ENCODE data around the gene XPO4. TPM values are rescaled to one million over a fixed set of nuclear protein-coding genes. Genes with fewer than 3 reads are reported as not detected.
"Not testable (repeated sequence)": the region's sequence is repeated elsewhere in the genome, so short reads cannot be mapped to it uniquely, and the experiment has no call there.

Gene XPO4
- total RNA-seq, 1 experiment from 2014 or later: 25.2 TPM

- no peak for DNase-seq (ENCODE audit: extremely low read depth, low read depth)
Measured at GRCh38 chr13:20789665-20790064, 112.9 kb downstream of the XPO4 start.

GRCh38 chr13:20788312-20788711 lies 114.2 kb downstream of the XPO4 start:
- no peak for DNase-seq (ENCODE audit: extremely low read depth, low read depth)

DNA sequence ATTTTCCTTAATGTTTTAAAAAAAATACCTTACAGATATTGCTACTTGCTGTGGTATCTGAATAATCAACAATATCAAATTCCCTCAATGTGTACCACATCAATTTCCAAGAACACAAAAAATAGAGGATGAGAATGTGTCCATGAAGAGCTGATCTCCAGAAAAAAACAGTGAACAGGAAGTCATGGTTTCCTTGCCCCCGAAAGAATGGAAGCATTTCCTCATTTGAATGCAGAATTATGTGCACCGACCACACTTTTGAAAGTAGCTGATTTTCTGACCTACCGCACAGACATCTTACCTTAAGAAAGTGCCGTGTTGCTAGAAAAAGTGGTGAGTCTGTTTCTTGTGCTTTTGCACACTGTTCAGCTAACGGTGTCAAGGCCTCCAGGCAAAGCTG lies 115.4 kb downstream of the XPO4 start:
- DNase-seq (ENCODE audit: extremely low read depth, low read depth): no peak

DNA sequence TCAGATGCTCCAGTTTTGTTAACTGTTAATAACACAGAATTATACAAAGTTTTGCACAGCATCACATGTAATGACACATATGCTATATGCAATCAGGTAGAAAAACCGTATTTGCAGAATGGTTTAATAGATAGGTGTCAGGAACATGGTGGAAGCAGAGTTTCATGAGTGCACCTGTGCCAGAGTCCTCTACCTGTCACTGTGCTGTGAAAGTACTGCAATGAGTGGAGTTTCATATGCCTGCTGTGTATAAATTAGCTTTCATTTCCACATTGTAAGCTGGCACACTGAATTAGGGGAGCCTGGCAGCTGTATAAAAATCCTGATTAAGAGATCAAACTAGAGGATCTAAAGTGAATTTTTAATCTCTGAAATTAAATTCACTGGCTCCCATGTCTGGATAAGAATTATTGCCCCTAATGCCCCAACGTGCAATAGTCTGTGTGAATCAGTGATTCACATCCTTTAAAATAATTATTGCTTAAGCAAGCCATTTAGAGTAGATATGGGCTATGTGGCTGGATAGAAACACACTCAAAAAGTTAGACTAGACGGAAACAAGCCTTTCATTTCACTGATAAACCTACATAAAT lies 120.3 kb downstream of the XPO4 start:
- no peak for DNase-seq (ENCODE audit: extremely low read depth, low read depth)

DNA sequence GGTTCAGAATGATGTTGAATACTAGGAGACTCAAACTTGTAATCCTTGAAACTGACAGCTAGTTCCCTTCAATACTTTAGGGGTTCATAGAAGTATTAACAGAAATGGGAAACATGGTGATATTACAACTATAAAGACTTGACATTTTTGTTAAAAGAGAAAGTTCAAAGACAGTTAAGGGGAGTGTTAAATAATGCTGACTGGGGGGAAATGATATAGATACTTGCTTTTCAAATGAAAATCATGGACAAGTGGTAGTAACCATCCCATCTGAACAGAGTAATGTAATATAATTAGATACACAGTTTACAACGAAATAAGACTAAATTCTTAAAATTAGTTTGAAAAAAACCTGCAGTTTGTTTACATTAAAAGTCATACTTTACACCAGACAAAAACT lies 122.2 kb downstream of the XPO4 start:
- no peak for DNase-seq (ENCODE audit: extremely low read depth, low read depth)

GRCh38 chr13:20779405-20779804 lies 123.1 kb downstream of the XPO4 start:
- no peak for DNase-seq (ENCODE audit: extremely low read depth, low read depth)

DNA sequence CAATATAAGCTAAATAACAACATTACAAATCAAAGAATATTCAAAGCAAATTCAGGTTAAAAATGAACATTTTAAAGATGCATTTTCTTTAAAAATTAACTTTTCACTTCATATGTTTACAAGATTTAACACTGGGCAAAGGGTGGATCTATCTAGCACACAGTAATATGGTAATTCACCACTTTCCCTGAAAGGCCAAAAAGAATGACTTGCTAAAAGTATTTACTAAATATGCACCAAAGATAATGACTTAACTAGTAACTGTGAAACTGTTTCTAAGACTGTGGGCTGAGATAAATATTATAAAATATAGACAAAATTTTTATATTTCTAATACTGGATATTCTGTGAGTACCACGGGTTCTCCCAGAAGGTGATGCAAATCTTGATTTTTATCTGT lies 124.2 kb downstream of the XPO4 start:
- no peak for DNase-seq (ENCODE audit: extremely low read depth, low read depth)

DNA sequence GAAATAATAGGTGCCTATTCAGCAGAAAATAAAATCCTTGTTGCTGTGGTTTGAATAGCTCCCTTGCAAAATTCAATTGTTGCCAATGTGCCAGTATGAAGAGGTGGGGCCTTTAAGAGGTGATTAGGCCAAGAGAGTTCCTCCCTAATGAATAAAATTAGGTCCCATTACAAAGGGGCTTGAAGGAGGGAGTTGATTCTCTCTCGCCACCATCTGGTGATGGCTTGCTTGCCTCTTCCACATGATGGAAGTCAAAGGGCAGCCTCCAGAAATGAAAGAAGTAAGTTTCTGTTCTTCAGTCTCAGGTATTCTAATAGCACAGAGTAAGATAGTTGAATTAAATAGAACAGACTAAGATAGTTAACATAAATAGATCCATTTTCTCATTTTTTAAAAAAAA lies 125.8 kb downstream of the XPO4 start:
- DNase-seq (ENCODE audit: extremely low read depth, low read depth): no peak

DNA sequence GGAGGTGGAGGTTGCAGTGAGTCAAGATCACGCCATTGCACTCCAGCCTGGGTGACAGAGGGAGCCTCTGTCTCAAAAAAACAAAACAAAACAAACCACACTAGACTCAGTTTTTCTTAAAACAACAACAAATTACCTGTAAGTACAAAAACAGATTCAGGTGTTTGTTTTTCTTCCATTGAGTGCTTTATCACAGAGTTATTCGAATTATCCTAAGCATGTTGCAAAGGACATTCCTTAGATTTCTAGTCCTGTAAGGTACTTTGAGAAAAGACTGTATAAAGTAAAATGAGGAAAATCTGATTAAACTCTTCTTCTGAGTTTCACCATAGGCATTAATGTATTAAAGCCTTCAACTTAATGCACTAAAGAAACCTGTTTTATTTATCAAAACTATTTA lies 126.6 kb downstream of the XPO4 start:
- no peak for DNase-seq (ENCODE audit: extremely low read depth, low read depth)

DNA sequence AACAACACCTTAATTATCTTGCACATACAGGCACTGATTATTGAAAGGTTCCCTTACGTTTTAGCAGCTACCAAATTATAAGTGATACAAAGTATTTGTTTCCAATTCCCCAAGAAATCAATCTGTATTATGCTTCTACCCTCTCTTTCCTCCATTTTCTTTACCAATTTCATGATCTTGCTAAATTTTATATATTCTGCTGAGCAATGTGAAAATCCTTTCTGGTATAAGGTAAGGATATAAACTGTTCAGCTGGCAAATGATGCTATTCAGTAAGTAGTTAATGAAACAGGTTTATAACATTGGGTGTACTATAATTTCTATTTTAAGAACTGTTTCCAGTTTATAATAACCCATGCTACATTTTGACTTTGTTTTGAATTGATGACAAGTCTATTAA lies 127.8 kb downstream of the XPO4 start:
- DNase-seq (ENCODE audit: extremely low read depth, low read depth): no peak

- DNase-seq (ENCODE audit: extremely low read depth, low read depth): peak; percentile 87
Measured at GRCh38 chr13:20773194-20774080, 129.1 kb downstream of the XPO4 start, which contains the start of gene EEF1AKMT1. Gene EEF1AKMT1, minus strand, starts transcription at chr13:20773961. Its CDS starts 16,363 bp downstream, at chr13:20757598.

- DNase-seq (ENCODE audit: extremely low read depth, low read depth): no peak
Measured at GRCh38 chr13:20772401-20773131, 130.0 kb downstream of the XPO4 start.

DNA sequence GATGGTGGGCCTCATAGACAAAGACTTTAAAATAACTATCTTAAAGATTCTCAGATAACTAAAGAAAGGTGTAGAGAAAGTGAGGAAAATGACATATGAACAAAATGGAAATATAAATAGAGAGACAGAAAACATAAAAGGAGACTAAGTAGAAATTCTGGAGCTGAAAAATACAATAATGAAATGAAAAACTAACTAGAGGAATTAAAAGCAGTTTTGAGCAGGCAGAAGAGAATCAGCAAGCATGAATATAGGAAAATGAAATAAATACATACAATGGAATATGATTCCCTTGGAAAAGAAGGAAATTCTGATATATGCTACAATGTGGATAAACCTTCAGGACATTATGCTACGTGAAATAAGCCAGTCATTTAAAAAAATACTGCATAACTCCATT lies 132.7 kb downstream of the XPO4 start:
- no peak for DNase-seq (ENCODE audit: extremely low read depth, low read depth)

DNA sequence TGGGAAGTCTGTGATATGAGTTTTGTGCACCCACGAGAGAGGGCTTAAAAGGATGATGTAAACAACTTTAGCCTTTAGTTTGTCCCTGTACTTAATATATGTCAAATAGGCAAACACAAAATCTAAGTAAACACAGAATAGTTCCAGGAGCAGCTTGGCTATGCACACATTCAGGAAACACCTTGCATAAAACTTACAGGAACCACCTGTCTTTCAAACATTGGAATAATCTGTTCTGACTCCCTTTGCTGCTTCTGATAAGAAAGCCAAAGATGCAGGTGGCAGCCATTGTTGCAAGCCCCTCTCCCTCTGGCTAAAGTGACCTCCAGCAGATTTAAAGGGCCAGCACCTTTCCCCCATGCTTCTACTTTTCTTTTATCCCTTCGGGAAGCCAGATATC lies 133.5 kb downstream of the XPO4 start:
- no peak for DNase-seq (ENCODE audit: extremely low read depth, low read depth)

DNA sequence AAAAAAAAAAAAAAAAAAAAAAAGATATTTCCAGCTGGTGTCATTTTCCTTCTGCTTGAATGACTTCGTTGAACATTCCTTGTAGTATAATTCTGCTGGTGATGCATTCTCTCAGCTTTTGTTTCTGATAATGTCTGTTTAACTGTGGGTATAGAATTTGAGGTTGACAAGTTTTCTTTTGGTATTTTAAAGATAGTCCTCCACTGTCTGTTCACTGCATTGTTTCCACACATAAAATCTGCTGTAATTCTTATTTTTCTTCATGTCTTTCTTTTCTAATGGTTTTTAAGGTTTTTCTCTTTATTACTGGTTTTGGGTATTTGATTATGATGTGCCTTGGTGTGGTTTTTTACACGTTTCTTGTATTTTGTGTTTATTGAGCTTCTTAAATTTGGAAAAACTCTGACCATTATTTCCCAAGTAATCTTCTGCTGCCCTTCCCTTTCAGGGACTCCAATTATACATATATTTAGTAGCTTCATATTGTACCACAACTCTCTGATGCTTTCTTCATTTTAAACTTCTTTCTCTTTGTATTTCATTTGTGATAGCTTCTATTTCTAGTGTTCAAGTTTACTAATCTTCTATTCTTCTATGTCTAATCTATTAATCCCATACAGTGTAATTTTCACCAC lies 135.1 kb downstream of the XPO4 start:
- no peak for DNase-seq (ENCODE audit: extremely low read depth, low read depth)

DNA sequence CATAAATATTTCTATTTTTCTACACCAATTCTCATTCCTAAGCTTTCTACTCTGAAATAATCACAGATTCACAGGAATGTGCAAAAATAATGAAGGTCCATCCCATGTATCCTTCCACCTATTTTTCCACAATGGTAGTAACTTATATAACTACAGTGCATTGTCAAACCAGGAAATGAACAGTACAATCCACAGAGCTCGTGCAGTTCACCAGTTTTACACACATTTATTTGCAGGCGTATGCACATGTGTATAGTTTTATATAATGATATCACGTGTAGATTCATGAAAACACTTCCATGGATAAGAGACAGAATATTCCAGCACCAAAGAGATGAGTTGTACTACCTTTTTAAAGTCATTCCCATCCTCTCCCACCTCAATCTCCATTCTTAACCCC lies 141.7 kb downstream of the XPO4 start:
- no peak for DNase-seq (ENCODE audit: extremely low read depth, low read depth)

DNA sequence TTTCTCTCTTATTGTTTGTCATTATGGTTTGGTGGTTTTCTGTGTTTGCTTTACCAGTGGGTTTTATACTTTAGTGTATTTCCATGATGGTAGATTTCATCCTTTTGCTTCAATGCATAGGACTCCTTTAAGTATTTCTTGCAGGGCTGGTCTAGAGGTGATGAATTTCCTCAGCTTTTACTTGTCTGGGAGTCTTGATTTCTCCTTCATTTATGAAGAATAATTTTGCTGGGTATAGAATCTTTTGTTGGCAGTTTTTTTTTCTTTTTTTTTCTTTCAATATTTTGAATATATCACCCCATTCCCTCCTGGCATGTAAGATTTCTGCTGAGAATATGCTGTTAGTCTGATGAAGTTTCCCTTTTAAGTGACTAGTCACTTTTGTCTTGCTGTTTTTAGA lies 148.5 kb downstream of the XPO4 start:
- no peak for DNase-seq (ENCODE audit: extremely low read depth, low read depth)

- DNase-seq (ENCODE audit: extremely low read depth, low read depth): no peak
Measured at GRCh38 chr13:20749377-20749776, 153.2 kb downstream of the XPO4 start.

GRCh38 chr13:20743830-20744404 lies 158.6 kb downstream of the XPO4 start:
- not testable (repeated sequence) for DNase-seq (ENCODE audit: extremely low read depth, low read depth)

DNA sequence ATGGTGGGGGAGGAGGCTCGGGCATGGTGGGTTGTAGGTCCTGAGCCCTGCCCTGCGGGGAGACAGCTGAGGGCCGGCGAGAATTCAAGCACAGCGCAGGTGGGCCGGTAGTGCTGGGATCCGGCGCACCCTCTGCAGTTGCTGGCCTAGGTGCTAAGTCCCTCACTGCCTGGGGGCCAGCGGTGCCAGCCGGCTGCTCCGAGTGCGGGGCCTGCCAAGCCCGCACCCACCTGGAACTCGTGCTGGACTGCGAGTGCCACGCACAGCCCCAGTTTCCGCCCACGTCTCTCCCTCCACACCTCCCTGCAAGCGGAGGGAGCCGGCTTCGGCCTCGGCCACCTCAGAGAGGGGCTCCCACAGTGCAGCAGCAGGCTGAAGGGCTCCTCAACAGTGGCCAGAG lies 162.5 kb downstream of the XPO4 start:
- no peak for DNase-seq (ENCODE audit: extremely low read depth, low read depth)

GRCh38 chr13:20738616-20739015 lies 163.9 kb downstream of the XPO4 start:
- DNase-seq (ENCODE audit: extremely low read depth, low read depth): no peak

Measured in NCI-H460 (cell line).